A673 (cell line): ENCODE results near the gene TICRR. TPM values are rescaled to one million over a fixed set of nuclear protein-coding genes. Genes with fewer than 3 reads are reported as not detected.

Experiments
- BruUV-seq: library from RNA; stranded (reverse); fragments of 400-500 nt; replicated peaks from 2 replicates; lab custom pipeline; 2021; lab: Mats Ljungman, UMichigan
- CTCF ChIA-PET: fragments of 300-600 bp; sonication (Branson Sonifier 250); formaldehyde crosslinking; loops from one replicate; lab custom pipeline; 2022; ENCODE audit warnings: antibody characterized with exemption; lab: Charles Lee
- POLR2A ChIA-PET: fragments of 300-600 bp; sonication (Branson Sonifier 250); formaldehyde crosslinking; loops from one replicate; lab custom pipeline; 2022; ENCODE audit warnings: antibody characterized with exemption; ENCODE audit not compliant: low non-redundant PET; lab: Charles Lee
- DNase-seq: peaks from one replicate; pipeline ENCODE4 v3.0.0-alpha.2; 2015; ENCODE audit warnings: low spot score
- H3K27ac ChIP-seq: fragments of 200-600 bp; sonication (generic); 2 replicates; pipeline ENCODE4 v1.5.1; 2016; ENCODE audit warnings: mixed run types, low read depth, mild to moderate bottlenecking, mixed read lengths, antibody characterized with exemption, low read length; ENCODE audit not compliant: poor library complexity, severe bottlenecking
- H3K27me3 ChIP-seq: fragments of 200-600 bp; sonication (generic); replicated peaks from 2 replicates; pipeline ENCODE4 v1.6.1; 2017; ENCODE audit warnings: mixed run types, low read depth, mild to moderate bottlenecking, mixed read lengths, antibody characterized with exemption, low read length; ENCODE audit not compliant: insufficient read depth, poor library complexity
- H3K36me3 ChIP-seq: fragments of 200-600 bp; sonication (generic); 2 replicates; pipeline ENCODE4 v1.6.1; 2016; ENCODE audit warnings: mixed run types, mild to moderate bottlenecking, mixed read lengths, antibody characterized with exemption, low read length; ENCODE audit not compliant: insufficient read depth, poor library complexity, severe bottlenecking
- H3K4me1 ChIP-seq: fragments of 200-600 bp; sonication (generic); 2 replicates; pipeline ENCODE4 v1.6.1; 2017; ENCODE audit warnings: mixed run types, mild to moderate bottlenecking, mixed read lengths, antibody characterized with exemption, low read length; ENCODE audit not compliant: insufficient read depth, poor library complexity, severe bottlenecking
- H3K4me3 ChIP-seq: fragments of 200-600 bp; sonication (generic); 2 replicates; pipeline ENCODE4 v1.5.1; 2016; ENCODE audit warnings: low read depth, mixed run types, mild to moderate bottlenecking, mixed read lengths, low read length; ENCODE audit not compliant: poor library complexity, severe bottlenecking
- H3K9me3 ChIP-seq: fragments of 200-600 bp; sonication (generic); 2 replicates; pipeline ENCODE4 v1.6.1; 2016; ENCODE audit warnings: mixed run types, low read depth, mild to moderate bottlenecking, mixed read lengths, antibody characterized with exemption, low read length; ENCODE audit not compliant: poor library complexity, severe bottlenecking
- CTCF ChIP-seq: fragments of 300-800, 200-600 bp; sonication (generic); conservative IDR thresholded peaks from 2 replicates; pipeline ENCODE4 v1.5.1; 2017; ENCODE audit warnings: low read depth, mild to moderate bottlenecking, antibody characterized with exemption, low read length, moderate library complexity, mixed read lengths
- EZH2 ChIP-seq: fragments of 200-600 bp; sonication (generic); IDR thresholded peaks from 2 replicates; pipeline ENCODE4 v1.6.1; 2017; ENCODE audit warnings: borderline replicate concordance, low read depth, mild to moderate bottlenecking, mixed read lengths, antibody characterized with exemption, low read length; ENCODE audit not compliant: poor library complexity, severe bottlenecking
- intact Hi-C: fragments of 100-400 bp; cut with micrococcal nuclease; formaldehyde crosslinking; loops from one replicate; pipeline ENCODE4 v1.10.0; 2022; ENCODE audit not compliant: unreplicated experiment
- total RNA-seq: library from RNA; stranded (reverse); gene quantifications from 2 replicates; pipeline ENCODE4 v1.2.3, GENCODE V29; 2021

Gene TICRR
- total RNA-seq, 1 experiment from 2014 or later, result 56.5 TPM

GRCh38 chr15:89616228-89616627 is 41.0 kb downstream of the TICRR start:
- ChIA-PET POLR2A (no interaction called here), CTCF (interaction anchor here (0.5 kb wide), 1 partner anchor 259 kb away, joined by 7 read pairs; no protein-coding TSS in a partner anchor)
- Histone ChIP-seq H3K4me3 (no peak overlapping the region), H3K27me3 (no peaks in the 10 kb centered on the region), H3K36me3 (peaks cover 98% of the 10 kb centered on the region), H3K27ac (no peak overlapping the region), H3K4me1 (no peaks in the 10 kb centered on the region), H3K9me3 (peaks cover 20% of the 10 kb centered on the region)
- intact Hi-C loops, result no loop called here
- no TSS peak for BruUV-seq
- no peak for DNase-seq
- TF ChIP-seq CTCF, result no peak
- TF ChIP-seq EZH2, result no peak

- no peak overlapping the region for H3K4me3 ChIP-seq
Measured at GRCh38 chr15:89621547-89621946, 46.3 kb downstream of the TICRR start.

GRCh38 chr15:89623165-89623564 is 47.9 kb downstream of the TICRR start:
- no peaks in the 10 kb centered on the region for H3K27me3 ChIP-seq
- no peak overlapping the region for H3K4me3 ChIP-seq
- CTCF ChIA-PET, result no interaction called here
- no peaks in the 10 kb centered on the region for H3K9me3 ChIP-seq
- no TSS peak for BruUV-seq
- no peak for TF ChIP-seq CTCF
- no peak for TF ChIP-seq EZH2
- peaks cover 98% of the 10 kb centered on the region for H3K36me3 ChIP-seq
- intact Hi-C loops, result no loop called here
- no peak for DNase-seq
- POLR2A ChIA-PET, result no interaction called here
- no peaks in the 10 kb centered on the region for H3K4me1 ChIP-seq
- no peak overlapping the region for H3K27ac ChIP-seq

More at GRCh38 chr15:89621547-89621946, 46.3 kb downstream of the TICRR start:
- H3K27me3 ChIP-seq, result no peaks in the 10 kb centered on the region
- H3K27ac ChIP-seq, result no peak overlapping the region
- no TSS peak for BruUV-seq
- TF ChIP-seq CTCF, result no peak
- no peak for TF ChIP-seq EZH2
- DNase-seq, result no peak
- CTCF ChIA-PET, result no interaction called here
- no peaks in the 10 kb centered on the region for H3K4me1 ChIP-seq
- no peaks in the 10 kb centered on the region for H3K9me3 ChIP-seq
- POLR2A ChIA-PET, result no interaction called here
- H3K36me3 ChIP-seq, result peaks cover 98% of the 10 kb centered on the region
- intact Hi-C loops, result no loop called here
